GM19238 (cell line): Measurements from ENCODE around the gene STH.
"Not testable (repeated sequence)": the region's sequence is repeated elsewhere in the genome, so short reads cannot be mapped to it uniquely, and the experiment has no call there.

Experiments used
- DNase-seq: peaks from one replicate; pipeline ENCODE4 v3.0.0; 2011; ENCODE audit warnings: low spot score; ENCODE audit not compliant: insufficient read length

The STH gene

DNA sequence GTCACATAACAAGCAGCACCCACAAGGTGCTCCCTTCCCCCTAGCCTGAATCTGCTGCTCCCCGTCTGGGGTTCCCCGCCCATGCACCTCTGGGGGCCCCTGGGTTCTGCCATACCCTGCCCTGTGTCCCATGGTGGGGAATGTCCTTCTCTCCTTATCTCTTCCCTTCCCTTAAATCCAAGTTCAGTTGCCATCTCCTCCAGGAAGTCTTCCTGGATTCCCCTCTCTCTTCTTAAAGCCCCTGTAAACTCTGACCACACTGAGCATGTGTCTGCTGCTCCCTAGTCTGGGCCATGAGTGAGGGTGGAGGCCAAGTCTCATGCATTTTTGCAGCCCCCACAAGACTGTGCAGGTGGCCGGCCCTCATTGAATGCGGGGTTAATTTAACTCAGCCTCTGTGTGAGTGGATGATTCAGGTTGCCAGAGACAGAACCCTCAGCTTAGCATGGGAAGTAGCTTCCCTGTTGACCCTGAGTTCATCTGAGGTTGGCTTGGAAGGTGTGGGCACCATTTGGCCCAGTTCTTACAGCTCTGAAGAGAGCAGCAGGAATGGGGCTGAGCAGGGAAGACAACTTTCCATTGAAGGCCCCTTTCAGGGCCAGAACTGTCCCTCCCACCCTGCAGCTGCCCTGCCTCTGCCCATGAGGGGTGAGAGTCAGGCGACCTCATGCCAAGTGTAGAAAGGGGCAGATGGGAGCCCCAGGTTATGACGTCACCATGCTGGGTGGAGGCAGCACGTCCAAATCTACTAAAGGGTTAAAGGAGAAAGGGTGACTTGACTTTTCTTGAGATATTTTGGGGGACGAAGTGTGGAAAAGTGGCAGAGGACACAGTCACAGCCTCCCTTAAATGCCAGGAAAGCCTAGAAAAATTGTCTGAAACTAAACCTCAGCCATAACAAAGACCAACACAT lies at the start of gene STH:
STH (plus strand) TSS at position 264 of the 913 bp plus-strand sequence; CDS start at position 294, 30 bp downstream.
- DNase-seq = no peak

DNA sequence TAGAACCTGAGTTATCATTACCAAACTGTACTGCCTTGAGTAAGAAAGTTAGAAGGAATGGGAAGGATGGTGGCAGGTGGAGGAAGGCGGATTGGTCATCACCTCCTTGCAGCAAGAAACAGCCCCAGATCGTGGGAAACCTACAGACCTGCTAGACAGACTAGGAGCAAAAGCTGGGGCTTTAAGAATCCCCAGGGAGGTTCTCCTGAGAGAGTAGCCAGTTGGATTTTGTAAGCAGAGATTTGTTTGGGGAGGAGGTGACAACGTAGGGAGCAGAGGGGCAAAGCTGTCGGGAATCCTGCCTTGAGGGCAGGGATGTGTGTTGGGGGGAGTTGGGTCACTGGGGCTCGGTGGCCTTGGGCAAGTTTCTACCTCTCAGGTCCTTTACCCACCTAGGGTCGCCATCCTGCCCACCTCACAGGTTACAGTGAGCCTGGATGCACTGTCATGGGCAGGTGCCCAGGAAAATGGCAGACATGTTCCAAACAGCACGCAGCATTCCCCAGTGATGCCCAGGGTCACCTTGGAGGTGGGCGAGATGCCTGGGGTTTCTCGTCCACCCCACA lies 49.2 kb upstream of the STH start:
- no peak for DNase-seq

- no peak for DNase-seq
Observed at GRCh38 chr17:45950888-45951287, 48.2 kb upstream of the STH start.

DNA sequence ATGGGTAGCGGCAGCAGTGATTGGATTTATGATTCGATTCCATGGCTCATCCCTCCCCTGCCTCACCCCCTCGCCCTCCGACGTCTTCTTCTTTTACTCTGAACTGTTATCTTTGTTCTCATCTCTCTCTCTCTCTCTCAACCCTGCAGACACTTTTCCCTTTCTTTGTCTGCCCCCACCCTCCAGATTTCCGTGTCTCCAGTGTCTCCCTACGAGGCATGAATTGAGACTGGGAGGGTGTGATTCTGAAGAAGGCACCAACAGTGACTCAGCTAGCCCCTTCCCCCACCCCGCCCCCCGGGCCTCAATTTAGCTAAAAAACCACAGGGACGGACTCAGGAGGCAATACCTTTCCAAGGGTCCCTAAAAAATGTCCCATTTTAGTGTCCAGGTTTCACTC lies 47.6 kb upstream of the STH start:
- DNase-seq = no peak

GRCh38 chr17:45951941-45952340 lies 47.1 kb upstream of the STH start:
- no peak for DNase-seq

GRCh38 chr17:45952814-45953320 lies 46.2 kb upstream of the STH start:
- DNase-seq = no peak

DNA sequence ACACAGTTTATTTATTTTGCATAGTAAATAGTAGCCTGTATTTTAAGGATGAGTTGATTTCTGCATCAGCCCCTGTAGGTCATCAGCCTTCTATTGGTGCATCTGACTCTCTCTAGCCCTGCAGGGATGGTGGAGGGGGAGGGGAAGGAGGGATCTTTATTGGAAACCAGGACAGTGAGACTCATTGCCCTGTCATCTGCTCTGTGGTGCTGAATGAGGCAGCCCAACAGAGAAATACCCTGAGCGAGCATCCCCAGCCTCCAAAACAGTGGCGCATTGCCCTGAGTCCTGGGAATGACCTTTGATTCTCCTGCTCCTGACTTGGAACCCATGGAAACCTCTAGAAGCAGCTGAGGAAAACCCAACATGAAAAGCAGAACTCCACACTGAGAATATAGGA lies 45.5 kb upstream of the STH start:
- no peak for DNase-seq

DNA sequence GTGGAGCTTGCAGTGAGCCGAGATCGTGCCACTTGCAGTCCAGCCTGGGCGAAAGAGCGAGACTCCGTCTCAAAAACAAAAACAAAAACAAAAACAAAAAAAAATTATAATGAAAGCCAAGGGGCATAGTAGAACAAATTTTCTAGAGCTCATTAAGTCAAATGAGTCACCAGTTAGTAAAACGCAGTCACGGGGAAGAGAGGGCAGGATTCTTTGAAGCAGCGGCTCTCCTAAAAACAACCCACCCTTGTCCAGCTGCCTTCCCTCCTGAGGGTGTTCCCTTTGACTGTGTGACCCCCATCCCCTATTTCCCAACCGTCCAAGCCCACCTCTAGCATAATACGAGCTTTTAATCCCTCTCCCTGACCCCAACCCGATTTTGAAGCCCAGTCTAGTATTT lies 44.1 kb upstream of the STH start:
- DNase-seq = no peak

- DNase-seq = no peak
Observed at GRCh38 chr17:45955326-45955725, 43.7 kb upstream of the STH start.

DNA sequence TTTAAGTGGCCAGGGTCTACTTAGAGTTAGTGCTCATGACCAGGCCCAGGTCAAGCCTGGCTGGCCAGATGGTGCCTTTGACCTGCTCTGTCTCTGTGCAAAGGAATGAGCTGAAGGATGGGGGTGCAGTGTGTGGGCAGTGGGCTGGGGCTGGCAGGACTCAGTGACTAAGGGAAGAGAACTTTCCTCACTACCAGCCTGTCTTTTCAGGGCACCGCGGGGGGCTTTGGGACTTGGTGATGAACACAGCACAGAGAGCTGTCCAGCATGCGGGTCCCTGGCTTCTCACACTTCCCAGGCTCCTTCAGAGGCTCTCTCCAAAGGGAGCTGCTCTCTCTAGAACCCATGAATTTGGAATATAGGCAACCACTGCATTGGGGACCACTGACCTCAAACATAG lies 43.0 kb upstream of the STH start:
- no peak for DNase-seq

DNA sequence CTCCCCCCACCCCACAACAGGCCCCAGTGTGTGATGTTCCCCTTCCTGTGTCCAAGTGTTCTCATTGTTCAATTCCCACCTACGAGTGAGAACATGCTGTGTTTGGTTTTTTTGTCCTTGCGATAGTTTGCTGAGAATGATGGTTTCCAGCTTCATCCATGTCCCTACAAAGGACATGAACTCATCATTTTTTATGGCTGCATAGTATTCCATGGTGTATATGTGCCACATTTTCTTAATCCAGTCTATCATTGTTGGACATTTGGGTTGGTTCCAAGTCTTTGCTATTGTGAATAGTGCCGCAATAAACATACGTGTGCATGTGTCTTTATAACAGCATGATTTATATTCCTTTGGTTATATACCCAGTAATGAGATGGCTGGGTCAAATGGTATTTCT lies 42.3 kb upstream of the STH start:
- DNase-seq = not testable (repeated sequence)

- no peak for DNase-seq
Observed at GRCh38 chr17:45958307-45958706, 40.7 kb upstream of the STH start.

DNA sequence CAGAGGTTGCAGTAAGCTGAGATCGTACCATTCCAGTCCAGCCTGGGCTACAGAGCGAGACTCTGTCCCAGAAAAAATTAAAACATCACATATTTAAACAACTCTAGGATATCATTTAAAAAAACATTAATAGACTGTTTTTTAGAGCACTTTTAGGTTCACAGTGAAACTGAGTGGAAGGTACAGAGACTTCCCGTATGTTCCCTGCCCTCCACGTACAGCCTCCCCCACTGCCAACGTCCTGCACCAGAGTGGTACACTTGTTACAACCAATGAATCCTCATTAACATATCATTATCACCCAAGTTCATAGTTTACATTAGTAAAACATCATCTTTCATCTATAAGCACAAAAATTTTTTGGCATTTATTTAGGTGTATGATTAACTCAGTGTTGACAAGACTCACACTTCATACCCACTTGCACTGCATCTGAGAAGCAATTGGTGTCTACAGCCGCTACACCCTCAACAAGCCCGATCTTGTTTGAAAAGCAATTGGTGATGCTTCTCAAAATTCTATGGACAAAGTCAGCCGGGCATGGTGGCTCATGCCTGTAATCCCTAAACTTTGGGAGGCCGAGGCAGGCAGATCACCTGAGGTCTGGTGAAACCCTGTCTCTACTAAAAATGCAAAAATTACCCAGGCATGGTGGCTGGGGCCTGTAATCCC lies 39.9 kb upstream of the STH start:
- no peak for DNase-seq

DNA sequence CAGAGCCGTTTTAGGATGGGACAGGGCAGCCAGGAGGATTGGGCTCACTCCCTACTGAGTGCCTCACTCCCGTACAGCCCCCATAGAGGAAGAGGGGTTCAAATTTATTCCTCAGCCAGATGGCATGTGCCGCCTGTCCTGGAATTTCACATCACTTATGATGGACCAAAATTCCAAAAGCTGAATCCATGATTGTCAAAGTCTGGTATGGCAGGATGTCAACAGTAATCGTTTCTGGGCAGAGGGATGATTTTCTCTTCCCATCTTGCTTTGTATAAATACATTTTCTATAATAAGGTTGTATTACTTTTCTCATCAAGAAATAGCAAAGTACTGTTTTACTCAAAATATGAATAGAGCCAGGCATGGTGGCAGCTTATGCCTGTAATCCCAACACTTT lies 38.7 kb upstream of the STH start:
- DNase-seq = no peak

DNA sequence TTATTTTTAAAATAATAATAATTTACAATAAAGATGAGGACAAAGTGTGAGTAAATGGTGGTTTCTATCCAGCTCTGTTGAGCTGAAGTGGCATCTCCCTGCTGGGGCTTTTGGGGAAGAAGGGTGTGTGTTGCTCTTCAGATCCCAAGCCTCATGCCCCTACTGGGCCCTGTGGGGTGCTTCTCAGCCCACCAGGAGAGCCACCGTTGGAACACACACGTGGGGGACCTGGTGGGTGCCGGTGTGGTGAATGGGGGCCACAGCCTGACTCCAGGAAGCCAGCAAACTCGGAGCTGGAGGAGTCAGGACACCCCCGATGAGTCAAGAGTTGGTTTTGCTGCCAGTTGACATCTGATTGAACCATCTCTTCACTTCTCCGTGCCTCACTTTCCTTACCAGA lies 37.8 kb upstream of the STH start:
- DNase-seq = no peak

DNA sequence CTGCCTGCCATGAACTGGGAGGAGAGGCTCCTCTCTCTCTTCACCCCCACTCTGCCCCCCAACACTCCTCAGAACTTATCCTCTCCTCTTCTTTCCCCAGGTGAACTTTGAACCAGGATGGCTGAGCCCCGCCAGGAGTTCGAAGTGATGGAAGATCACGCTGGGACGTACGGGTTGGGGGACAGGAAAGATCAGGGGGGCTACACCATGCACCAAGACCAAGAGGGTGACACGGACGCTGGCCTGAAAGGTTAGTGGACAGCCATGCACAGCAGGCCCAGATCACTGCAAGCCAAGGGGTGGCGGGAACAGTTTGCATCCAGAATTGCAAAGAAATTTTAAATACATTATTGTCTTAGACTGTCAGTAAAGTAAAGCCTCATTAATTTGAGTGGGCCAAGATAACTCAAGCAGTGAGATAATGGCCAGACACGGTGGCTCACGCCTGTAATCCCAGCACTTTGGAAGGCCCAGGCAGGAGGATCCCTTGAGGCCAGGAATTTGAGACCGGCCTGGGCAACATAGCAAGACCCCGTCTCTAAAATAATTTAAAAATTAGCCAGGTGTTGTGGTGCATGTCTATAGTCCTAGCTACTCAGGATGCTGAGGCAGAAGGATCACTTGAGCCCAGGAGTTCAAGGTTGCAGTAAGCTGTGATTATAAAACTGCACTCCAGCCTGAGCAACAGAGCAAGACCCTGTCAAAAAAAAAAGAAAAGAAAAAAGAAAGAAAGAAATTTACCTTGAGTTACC lies 36.7 kb upstream of the STH start:
- DNase-seq = no peak

DNA sequence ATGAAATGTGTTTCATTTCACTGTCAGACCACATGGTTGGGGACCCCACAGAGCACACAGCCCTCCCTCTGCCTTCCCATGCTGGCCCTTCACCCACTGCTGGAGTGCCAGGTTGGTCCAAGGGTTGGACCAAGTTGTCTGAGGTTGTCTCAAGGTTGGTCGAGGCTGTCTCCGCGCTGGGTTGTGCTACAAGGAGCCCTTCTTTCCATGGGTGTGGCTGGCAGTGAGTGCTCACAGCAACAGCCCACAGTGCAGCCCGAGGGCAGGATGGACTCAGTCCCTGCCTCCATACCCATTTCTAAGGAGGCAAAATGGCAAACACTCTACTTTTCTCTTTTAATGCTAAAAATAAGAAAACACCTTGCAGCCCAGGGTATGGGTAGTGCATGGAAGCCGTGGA lies 35.8 kb upstream of the STH start:
- no peak for DNase-seq

- DNase-seq = no peak
Observed at GRCh38 chr17:45963889-45964288, 35.2 kb upstream of the STH start.

- DNase-seq = no peak
Observed at GRCh38 chr17:45964634-45965033, 34.4 kb upstream of the STH start.

- DNase-seq = no peak
Observed at GRCh38 chr17:45965812-45966211, 33.2 kb upstream of the STH start.

DNA sequence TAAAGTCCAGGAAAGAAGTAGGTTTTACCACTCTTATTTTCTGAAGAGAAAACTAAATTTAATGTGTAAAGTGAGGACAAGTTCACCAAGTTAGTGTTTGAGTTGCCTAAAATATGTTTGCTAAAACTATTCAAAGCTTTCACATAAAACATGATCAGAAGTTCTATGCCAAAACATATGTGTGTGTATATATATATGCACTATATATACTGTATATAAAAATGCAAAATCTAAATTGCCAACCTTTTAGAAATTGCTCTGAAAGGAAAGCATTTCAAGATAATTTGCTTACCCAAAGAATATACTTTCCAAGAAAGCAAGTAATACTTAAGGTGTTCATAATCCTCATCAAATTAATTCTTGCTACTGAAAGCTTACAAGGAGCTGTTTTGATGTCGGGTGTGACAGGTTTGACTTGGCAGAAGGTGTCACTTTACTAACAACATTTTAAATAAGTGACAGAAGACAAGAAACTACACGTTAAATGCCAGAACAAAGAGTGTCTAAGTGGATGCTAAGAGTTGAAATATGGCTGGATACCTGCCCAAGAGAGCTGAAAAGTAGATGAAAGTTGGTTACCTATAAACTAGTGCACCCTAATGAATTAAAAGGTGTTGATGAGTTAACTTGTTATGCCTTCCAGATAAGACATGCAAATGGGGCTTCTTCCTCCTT lies 32.3 kb upstream of the STH start:
- DNase-seq = no peak
